Endothelial cell of umbilical vein (primary cell): ENCODE data around the gene ITFG1.
"Not testable (repeated sequence)": the region's sequence is repeated elsewhere in the genome, so short reads cannot be mapped to it uniquely, and the experiment has no call there.

ENCODE experiments used
- CTCF ChIP-seq, 2 donors: IDR thresholded peaks; 1 replicate in 1 of 2; 2 replicates in 1 of 2; pipeline ENCODE4 v1.5.1; 2011; ENCODE audit warnings: low read length in 2 of 2, mild to moderate bottlenecking in 2 of 2, moderate library complexity in 2 of 2, control low read depth in 1 of 2, inconsistent platforms in 1 of 2, low read depth in 1 of 2; ENCODE audit not compliant: insufficient read depth in 1 of 2; ENCODE audit errors: extremely low read depth in 1 of 2
- EZH2 ChIP-seq: IDR thresholded peaks from 2 replicates; pipeline ENCODE4 v1.6.1; 2012; ENCODE audit warnings: borderline replicate concordance, low read depth, mild to moderate bottlenecking, moderate library complexity, low read length, inconsistent platforms; ENCODE audit not compliant: severe bottlenecking
- FOS ChIP-seq: IDR thresholded peaks from 2 replicates; pipeline ENCODE4 v1.6.1; 2011; ENCODE audit warnings: mild to moderate bottlenecking, low read length, moderate library complexity, borderline replicate concordance; ENCODE audit not compliant: insufficient read depth
- GATA2 ChIP-seq: IDR thresholded peaks from 2 replicates; pipeline ENCODE4 v1.7.0; 2011; ENCODE audit warnings: low read depth, mild to moderate bottlenecking, moderate library complexity, mixed read lengths, low read length; ENCODE audit not compliant: insufficient read length, insufficient read depth
- MAX ChIP-seq: IDR thresholded peaks from 2 replicates; pipeline ENCODE4 v1.6.1; 2011; ENCODE audit not compliant: insufficient read depth, insufficient read length
- MYC ChIP-seq: IDR thresholded peaks from one replicate; pipeline ENCODE4 v1.6.1; 2011; ENCODE audit warnings: mild to moderate bottlenecking, low read depth, low read length
- POLR2A ChIP-seq: IDR thresholded peaks from 2 replicates; pipeline ENCODE4 v1.6.1; 2012; ENCODE audit warnings: low read depth, mild to moderate bottlenecking, control low read depth, low read length
- POLR2AphosphoS5 ChIP-seq: IDR thresholded peaks from 2 replicates; pipeline ENCODE4 v1.6.1; 2012; ENCODE audit warnings: low read depth, mild to moderate bottlenecking, control low read depth, low read length, moderate library complexity; ENCODE audit not compliant: insufficient read depth

- not testable (repeated sequence) for TF ChIP-seq CTCF (IDR thresholded peaks at IDR 0.05; ENCODE audit: extremely low read depth in 1 of 2, insufficient read depth in 1 of 2, low read depth in 1 of 2, low read length in 2 of 2); GATA2; EZH2; MYC; FOS; POLR2A; POLR2AphosphoS5; MAX
Observed at GRCh38 chr16:47473004-47473403, 12.1 kb upstream of the ITFG1 start.
